HG03460 (cell line): ENCODE measurements around the gene SF3B5.
A peak's percentile ranks its signal among the peaks of the same experiment; 100 is the strongest.
"Not testable (repeated sequence)": the region's sequence is repeated elsewhere in the genome, so short reads cannot be mapped to it uniquely, and the experiment has no call there.

Experiments
- ATAC-seq: cut with Tn5 transposase; IDR thresholded peaks from one replicate; pipeline ENCODE4 v1.9.1; 2021; ENCODE audit not compliant: unreplicated experiment

SF3B5 gene

DNA sequence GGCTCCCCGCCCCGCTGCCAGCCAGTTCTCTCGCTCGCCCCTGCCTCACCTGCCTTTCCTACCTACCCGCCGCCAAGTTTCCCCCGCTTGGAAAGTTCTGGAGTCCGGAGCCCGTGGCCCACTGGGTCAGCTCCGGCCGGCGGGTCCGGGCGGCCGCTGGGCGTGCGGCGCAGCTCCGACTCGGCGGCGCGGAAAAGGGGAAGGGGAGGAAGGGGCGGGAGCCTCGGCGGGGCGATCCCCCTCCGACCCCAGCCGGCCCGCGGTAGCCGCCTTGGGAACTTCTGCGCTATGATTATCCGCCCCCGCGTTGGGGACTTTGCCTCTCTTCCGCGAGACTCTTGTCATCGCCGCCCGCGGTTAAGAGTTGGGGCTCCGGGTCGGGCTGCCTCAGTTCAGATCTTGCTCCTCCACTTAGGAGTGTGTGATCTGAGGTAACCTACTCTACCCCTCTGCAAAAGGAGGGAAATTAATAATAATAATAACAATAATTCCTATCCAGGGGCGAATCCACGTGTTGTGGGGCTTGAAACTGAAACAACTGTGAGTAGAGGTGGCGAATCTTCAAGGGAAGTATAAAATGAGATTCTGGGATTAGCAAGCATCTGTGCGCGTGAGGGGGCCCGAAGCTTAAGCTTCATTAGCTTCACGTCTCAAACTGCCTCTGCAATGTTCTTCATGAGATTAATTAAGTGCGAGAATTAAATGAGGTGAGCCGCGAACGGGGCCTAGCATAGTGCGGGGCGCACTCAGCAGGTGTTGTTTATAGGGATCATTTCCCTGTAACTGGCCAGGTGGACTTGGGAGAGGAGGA is 30.8 kb downstream of the SF3B5 start:
- ATAC-seq: peak; percentile 23

DNA sequence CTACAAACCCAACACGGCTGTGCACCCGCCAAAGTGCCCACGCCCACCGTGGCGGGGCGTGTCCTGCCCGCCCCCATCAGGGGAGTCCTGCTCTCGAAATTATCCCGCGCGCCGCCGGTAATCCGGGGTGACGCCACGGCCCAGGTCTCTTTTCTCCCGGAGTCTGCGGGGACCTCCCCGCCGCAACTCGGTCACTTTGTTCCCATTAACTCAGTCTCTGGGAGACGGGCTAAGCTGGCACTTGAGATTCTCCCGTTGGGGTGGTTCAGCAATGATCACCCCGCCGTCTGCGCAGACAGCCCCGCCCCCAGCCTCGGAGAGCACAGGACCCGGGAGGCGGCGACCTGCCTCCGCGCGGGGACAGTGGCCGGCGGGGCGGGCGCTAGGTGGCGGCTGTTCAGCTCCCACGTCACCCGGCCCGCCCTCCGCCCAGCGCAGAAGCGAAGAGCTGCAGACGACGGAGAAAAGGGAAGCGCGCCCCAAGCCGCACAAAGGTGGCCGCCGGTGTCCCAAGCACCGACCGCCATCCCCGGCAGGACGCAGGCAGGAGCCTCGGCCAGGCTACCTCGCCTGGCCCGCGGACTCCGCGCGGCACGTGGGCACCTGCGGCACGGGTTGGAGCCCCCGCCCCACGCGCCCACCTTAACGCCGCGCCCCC is 31.5 kb downstream of the SF3B5 start:
- peak; percentile 78 for ATAC-seq

DNA sequence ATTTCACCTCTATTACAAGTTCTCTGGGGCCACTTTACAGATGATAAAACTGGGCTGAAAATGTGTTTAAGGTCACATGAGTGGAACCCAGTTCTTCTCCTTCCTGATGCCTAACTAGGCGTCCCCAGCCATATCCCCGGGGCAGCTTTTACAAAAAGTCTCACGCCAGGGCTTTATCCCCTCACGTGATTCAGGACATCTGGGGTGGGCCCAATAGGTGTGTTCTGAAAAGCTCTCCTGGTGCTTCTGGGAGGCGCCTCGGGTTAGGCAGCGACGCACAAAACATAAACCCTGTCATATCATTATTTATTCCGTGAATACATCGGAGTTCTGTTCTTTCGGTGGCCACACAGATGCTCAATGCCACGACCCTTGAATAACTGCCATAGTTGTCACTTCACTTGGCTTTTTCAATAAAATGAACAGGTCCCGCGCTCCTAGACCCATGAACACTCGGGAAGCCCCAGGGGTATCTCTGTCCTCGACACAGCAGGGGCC is 32.1 kb downstream of the SF3B5 start:
- ATAC-seq: no peak

DNA sequence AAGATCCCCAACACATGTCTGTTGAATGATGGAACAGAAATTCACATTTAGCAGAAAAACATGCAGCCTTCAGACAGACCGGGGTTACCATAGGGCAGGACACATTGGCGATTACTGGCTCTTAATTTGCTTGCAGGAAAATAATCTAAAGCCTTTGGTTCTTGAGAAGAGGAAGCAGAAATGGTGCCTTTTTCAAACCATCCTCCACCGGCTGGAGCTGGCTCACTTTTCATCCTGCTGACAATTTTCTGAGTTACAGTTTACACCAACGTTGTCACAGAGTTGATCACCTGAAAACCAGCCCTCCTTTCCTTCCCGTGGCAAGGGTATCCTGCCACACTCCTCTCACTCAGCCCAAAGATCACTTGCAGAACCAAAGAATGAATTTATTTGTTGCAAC is 32.6 kb downstream of the SF3B5 start:
- no peak for ATAC-seq

DNA sequence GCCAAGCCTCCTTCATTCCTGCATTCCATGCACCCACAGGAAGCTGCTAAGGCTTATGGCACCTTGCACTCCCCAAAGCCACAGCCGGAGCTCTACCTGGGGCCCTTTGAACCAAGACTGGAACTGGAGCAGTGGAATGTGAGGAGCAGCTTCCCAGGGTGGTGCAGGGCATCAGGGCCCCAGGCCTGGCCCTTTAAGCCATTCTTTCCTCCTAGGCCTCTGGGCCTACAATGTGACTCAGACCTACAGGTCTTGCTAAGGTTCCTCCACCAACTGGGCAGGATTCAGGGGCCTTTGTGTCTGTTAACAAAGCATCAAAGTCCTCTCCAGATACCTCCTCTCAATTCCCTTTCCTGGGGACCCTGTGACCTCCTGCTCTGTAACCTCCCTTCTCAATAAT is 36.2 kb downstream of the SF3B5 start:
- ATAC-seq: no peak

DNA sequence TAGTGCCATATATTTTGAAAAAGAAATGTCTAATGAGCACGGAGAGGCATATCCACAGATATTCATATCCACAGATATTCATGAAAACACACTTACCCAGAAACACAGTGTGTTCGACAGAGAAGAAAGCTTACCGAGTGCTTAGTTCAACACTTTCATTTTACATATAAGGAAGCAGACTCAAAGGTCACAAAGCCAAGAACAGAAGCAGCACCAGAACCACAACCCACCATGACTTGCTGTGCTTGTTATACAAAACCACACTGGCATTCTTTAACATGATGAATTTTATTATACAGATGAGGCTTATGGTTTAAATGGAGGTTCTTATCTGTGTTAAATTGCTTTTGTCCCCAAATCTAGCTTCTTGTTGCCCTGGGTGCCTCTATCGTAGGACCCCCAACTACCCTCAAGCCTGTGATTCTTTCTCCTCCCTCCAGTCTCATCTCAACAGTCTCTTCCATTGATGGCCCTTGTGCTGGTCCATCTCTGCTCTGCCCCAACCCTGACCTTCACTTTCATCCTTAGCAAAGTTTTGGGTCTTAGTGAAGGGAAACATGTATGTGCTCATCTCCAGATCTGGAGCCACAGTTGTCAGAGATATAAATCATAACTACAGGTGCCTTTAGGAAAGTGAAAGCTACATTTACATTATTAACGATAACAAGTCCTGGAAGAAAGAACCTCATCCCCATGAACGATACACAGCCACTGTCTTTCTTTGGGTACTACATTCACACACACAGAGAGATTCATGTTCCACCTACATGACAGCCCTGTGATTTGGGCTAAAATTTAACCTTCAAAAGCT is 40.0 kb downstream of the SF3B5 start:
- peak; percentile 86 for ATAC-seq

DNA sequence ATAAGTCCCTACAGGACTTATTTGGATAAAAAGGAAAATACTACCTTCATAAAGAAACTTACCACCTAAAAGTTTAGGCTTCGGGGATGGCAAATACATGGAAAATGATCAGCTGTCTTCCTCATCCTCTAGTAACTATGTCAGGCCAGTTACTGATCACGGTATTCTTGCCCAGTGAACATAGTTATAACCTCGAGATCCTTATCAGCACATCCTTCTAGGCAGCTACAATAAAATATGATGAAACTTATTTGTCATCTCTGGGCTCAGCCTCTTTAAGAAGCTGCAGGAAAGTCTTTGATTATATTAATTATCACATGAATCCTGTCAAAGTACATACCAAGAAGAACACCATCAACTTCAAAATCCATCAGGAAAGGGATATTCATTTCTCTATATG is 41.8 kb downstream of the SF3B5 start:
- ATAC-seq: no peak

DNA sequence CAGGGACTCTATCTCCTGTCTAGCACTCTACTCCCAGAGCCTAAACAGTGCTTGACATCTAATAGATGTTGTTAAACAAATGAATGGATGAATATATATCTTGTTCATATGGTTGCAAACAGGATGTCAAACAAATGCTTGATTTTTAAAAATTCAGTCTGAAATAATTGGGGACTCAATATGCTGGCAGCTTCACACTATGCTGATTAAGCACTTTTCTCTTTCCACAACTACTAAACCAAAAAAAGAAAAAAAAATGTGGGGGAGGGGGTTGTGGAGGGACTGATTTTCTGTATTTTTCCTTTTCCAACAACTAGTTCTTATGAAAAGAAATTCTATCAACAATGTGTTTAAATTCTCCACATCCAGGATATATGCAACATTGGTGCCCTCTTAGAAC is 42.9 kb downstream of the SF3B5 start:
- ATAC-seq: no peak

DNA sequence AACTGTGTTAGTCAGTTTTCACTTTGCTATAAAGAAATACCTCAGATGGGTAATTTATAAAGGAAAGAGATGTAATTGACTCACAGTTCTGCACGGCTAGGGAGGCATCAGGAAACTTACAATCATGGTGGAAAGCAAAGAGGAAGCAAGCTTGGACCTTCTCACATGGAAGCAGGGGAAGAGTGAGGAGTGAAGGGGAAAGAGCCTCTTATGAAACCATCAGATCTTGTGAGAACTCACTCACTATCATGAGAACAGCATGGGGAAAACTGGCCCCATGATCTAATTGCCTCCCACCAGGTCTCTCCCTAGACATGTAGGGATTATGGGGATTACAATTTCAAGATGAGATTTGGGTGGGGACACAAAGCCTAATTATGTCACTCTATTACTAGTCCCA is 46.0 kb downstream of the SF3B5 start:
- no peak for ATAC-seq

DNA sequence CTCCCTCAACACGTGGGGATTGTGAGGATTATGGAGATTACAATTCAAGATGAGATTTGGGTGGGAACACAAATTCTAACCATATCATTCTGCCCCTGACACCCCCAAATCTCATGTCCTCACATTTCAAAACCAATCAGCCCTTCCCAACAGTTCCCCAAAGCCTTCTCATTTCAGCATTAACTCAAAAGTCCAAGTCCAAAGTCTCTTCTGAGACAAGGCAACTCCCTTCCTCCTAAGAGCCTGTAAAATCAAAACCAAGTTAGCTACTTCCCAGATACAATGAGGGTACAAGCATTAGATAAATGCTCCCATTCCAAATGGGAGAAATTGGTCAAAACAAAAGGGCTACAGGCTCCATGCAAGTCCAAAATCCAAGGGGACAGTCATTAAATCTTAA is 47.7 kb downstream of the SF3B5 start:
- ATAC-seq: no peak

DNA sequence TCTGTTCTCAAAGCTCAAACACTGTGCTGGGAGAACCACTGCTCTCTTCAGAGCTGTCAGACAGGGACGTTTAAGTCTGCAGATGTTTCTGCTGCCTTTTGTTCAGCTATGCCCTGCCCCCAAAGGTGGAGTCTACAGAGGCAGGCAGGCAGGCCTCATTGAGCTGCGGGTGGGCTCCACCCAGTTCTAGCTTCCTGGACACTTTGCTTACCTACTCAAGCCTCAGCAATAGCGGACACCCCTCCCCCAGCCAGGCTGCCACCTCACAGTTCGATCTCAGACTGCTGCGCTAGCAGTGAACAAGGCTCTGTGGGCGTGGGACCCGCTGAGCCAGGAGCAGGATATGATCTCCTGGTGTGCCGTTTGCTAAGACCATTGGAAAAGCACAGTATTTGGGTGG is 48.7 kb downstream of the SF3B5 start:
- ATAC-seq: not testable (repeated sequence)

DNA sequence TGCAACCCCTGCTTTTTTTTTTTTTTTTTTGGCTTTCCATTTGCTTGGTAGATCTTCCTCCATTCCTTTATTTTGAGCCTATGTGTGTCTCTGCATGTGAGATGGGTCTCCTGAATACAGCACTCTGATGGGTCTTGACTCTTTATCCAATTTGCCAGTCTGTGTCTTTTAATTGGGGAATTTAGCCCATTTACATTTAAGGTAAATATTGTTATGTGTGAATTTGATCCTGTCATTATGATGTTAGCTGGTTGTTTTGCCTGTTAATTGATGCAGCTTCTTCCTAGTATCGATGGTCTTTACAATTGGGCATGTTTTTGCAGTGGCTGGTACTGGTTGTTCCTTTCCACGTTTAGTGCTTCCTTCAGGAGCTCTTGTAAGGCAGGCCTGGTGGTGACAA is 50.4 kb downstream of the SF3B5 start:
- ATAC-seq: not testable (repeated sequence)
